Measurements from ENCODE around the gene KRTAP16-1. TPM values are rescaled to one million over a fixed set of nuclear protein-coding genes. Genes with fewer than 3 reads are reported as not detected.

Gene KRTAP16-1
- total and polyA plus RNA-seq, 2 of the 4 experiments (the other 2 are of a cell fraction) = not detected

DNA sequence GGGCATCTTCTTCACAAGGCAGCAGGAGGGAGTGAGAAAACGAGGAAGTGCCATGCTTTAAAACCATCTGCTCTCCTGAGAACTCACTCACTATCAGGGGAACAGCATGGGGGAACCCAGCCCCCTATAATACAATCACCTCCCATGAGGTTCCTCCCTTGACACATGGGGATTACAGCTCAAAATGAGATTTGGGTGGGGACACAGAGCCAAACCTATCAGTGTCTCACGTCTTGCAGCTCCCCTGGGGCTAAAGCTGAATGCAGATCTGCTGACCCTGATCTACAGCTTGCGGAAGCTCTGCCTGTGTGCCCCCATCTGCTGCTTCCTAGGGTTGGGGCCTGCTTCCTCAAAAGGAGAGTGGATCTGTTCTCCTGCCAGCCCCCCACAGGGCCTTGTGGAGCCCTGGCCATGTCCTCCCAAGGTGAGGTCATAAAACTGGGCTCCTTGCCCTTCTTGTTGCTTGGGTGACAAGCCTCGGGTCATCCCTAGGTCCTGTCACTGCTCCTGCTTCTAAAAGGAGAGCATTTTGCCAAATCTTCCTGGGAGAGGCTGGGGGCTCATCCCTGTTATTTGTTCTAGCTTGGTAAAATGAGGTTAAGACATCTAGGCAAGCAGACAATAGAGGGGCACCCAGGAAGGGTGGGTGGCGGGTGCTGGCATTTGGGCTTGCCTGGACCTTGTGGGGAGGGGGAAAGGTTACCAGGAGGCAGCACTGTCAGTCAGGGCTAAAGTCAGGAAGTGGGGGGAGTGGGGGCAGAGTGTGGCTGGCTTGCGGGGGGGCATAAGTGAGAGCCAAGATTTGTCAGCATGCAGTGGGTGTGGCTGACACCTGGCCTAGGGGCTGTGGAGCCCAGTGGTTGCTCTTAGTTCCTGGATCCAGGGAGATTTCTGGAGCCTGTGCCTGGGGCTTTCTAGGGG lies 25.5 kb upstream of the KRTAP16-1 start (continued):
- TF ChIP-seq CEBPB (IDR thresholded peaks at IDR 0.05; ENCODE audit: low read depth, low read length) = no peak

DNA sequence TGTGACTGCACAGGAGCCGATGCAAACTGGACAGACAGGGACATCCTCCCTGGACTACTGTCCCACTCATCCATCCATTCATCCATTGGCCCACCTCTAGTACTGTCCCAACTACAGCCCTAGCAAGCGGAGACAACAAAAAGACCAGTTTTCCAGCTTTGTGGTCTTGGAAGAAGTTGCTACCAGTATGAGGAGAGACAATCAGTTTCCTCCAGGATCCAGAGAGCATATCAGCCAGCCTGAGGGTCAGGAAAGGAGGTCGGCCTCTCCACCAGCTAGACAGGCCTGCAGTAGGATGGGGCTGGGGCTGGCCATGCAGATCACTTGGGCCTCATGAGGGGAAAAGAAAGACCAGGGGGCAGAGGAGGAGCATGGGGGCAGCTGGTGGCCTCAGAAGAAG lies 24.7 kb upstream of the KRTAP16-1 start:
- Histone ChIP-seq H3K36me3 (ENCODE audit: control insufficient read depth, insufficient read depth, low read length) (no peaks in the 10 kb centered on the region), H3K23ac (ENCODE audit: low read depth, low read length) (no peak overlapping the region), H3K9ac (ENCODE audit: low read depth, low read length) (no peak overlapping the region), H3K27me3 (ENCODE audit: control insufficient read depth, insufficient read depth, low read length) (peaks cover 3% of the 10 kb centered on the region), H2AK5ac (ENCODE audit: low read depth, low read length) (no peak overlapping the region), H4K91ac (ENCODE audit: insufficient read depth, low read depth, low read length) (no peak overlapping the region; the same call in 1 of the 2 replicates), H2AK9ac (replicated peaks; ENCODE audit: low read depth, low read length, poor library complexity) (no peak overlapping the region), H4K5ac (ENCODE audit: low read depth, low read length) (no peak overlapping the region), H2BK15ac (ENCODE audit: low read depth, low read length) (no peak overlapping the region; the same call in 2 of the 3 replicates), H3K9me3 (ENCODE audit: control insufficient read depth, insufficient read depth, low read length) (no peaks in the 10 kb centered on the region), H3K4ac (ENCODE audit: low read depth, low read length) (no peak overlapping the region), H3K9me1 (ENCODE audit: insufficient read depth, low read length) (peaks cover 3% of the 10 kb centered on the region; the same call in 1 of the 2 replicates), H3K56ac (ENCODE audit: extremely low read depth, insufficient read depth, low read length) (no peak overlapping the region), H2BK20ac (ENCODE audit: low read depth, low read length) (no peak overlapping the region), H2BK5ac (ENCODE audit: low read depth, low read length, poor library complexity, severe bottlenecking) (no peak overlapping the region), H3K27ac (ENCODE audit: insufficient read depth, low read length) (no peak overlapping the region), H3K4me3 (ENCODE audit: insufficient read depth, low read depth, low read length) (no peak overlapping the region), H3K4me1 (ENCODE audit: control insufficient read depth, insufficient read depth, low read length) (peaks cover 1% of the 10 kb centered on the region), H4K20me1 (ENCODE audit: insufficient read depth, low read length) (no peaks in the 10 kb centered on the region), H3K18ac (ENCODE audit: low read depth, low read length) (no peak overlapping the region), H3K14ac (replicated peaks; ENCODE audit: low read depth, low read length) (no peak overlapping the region), H4K8ac (ENCODE audit: low read depth in 2 of 2, low read length in 2 of 2) (no peak overlapping the region), H3K79me1 (ENCODE audit: low read depth in 1 of 2, low read length in 2 of 2) (no peaks in the 10 kb centered on the region), H2AFZ (replicated peaks; ENCODE audit: low read length, poor library complexity) (no peak overlapping the region), H2BK120ac (ENCODE audit: low read depth, low read length) (no peak overlapping the region), H3K4me2 (ENCODE audit: low read depth, low read length) (no peak overlapping the region)
- DNase-seq = no peak
- ChIA-PET POLR2A (ENCODE audit: unreplicated experiment) (no interaction called here), CTCF (no interaction called here)
- WGBS, 2 experiments (ENCODE audit: extremely low coverage in 2 of 2, insufficient read length in 1 of 2) = 83% methylated on average over 1 of the region's 3 CpGs; no CpG with 5 or more reads in 1 of the 2 experiments
- no peak for TF ChIP-seq RAD21 (IDR thresholded peaks at IDR 0.05; ENCODE audit: low read length)
- TF ChIP-seq CEBPB (IDR thresholded peaks at IDR 0.05; ENCODE audit: low read depth, low read length) = no peak
- TF ChIP-seq POLR2A (IDR thresholded peaks at IDR 0.05; ENCODE audit: low read depth, low read length) = no peak
- TF ChIP-seq NFE2L2 (IDR thresholded peaks at IDR 0.05; ENCODE audit: low read depth, low read length) = no peak
- TF ChIP-seq, protein P1, sequence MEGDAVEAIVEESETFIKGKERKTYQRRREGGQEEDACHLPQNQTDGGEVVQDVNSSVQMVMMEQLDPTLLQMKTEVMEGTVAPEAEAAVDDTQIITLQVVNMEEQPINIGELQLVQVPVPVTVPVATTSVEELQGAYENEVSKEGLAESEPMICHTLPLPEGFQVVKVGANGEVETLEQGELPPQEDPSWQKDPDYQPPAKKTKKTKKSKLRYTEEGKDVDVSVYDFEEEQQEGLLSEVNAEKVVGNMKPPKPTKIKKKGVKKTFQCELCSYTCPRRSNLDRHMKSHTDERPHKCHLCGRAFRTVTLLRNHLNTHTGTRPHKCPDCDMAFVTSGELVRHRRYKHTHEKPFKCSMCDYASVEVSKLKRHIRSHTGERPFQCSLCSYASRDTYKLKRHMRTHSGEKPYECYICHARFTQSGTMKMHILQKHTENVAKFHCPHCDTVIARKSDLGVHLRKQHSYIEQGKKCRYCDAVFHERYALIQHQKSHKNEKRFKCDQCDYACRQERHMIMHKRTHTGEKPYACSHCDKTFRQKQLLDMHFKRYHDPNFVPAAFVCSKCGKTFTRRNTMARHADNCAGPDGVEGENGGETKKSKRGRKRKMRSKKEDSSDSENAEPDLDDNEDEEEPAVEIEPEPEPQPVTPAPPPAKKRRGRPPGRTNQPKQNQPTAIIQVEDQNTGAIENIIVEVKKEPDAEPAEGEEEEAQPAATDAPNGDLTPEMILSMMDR (conservative IDR thresholded peaks at IDR 0.05; ENCODE audit: low read depth, low read length) = no peak
- intact Hi-C loops (cut with micrococcal nuclease) = no loop called here
- dilution Hi-C loops (cut with HindIII; ENCODE audit: low sequenced_read_pairs, unreplicated experiment) = no loop called here
- BruUV-seq (replicated peaks) = no TSS peak
- in situ Hi-C loops (cut with MboI; ENCODE audit: low sequenced_read_pairs) = loop anchor here (5.0 kb wide), 1 partner anchor 328 kb away; no protein-coding TSS in a partner anchor
- ATAC-seq (ENCODE audit: low read depth) = no peak

Data from IMR-90 (cell line).